ENCODE data around the gene RFX3.

DNA sequence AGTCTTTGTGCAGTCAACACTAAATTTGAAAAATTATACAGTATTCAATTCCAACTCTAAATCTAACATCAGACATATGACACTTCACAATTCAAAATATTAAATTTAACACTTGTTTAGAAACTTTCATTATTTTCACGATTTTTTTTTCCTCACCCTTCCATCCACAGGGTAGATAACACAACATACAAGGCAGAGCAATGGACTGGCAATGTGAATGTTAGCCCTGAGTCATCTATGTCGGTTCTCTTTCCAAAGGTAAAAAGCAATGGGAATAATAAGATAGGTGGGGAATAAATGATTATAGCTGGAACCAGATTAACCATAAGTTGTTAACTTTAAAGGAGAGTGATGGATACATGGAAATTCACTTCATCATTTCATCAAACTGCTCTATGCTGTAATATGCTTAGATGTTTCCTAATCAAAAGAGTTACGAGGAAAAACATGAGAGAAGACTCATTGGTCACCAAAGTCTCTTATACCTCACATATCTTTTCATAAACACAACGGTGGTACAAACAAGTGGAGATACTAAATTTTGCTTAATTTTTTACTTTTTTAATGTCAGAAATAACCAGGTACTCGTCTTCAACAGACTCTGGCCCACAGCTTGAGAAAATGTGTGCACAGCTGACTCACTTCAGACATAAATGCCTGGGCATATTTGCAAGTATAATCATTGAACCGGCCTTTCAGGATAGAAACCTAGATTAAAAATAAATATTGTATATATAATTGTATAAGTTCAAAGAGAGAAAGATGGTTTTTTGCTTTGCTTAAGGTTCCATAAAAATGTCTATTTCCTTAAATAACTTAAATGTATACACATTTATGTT, 23.0 kb downstream of the RFX3 start:
- TF ChIP-seq, protein P1, sequence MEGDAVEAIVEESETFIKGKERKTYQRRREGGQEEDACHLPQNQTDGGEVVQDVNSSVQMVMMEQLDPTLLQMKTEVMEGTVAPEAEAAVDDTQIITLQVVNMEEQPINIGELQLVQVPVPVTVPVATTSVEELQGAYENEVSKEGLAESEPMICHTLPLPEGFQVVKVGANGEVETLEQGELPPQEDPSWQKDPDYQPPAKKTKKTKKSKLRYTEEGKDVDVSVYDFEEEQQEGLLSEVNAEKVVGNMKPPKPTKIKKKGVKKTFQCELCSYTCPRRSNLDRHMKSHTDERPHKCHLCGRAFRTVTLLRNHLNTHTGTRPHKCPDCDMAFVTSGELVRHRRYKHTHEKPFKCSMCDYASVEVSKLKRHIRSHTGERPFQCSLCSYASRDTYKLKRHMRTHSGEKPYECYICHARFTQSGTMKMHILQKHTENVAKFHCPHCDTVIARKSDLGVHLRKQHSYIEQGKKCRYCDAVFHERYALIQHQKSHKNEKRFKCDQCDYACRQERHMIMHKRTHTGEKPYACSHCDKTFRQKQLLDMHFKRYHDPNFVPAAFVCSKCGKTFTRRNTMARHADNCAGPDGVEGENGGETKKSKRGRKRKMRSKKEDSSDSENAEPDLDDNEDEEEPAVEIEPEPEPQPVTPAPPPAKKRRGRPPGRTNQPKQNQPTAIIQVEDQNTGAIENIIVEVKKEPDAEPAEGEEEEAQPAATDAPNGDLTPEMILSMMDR (IDR thresholded peaks at IDR 0.05) = no peak
- no peak for TF ChIP-seq EP300 (IDR thresholded peaks at IDR 0.05)
